CD4-positive, alpha-beta T cell treated with Interleukin-6 at 100 ng/mL for 8 hours (primary cell): ENCODE data around the gene TMEM63B.
"Not testable (repeated sequence)": the region's sequence is repeated elsewhere in the genome, so short reads cannot be mapped to it uniquely, and the experiment has no call there.

Experiments used
- DNase-seq: peaks from one replicate; pipeline ENCODE4 v3.0.0-alpha.2; 2020; ENCODE audit warnings: mixed read lengths, low spot score

Gene TMEM63B

DNA sequence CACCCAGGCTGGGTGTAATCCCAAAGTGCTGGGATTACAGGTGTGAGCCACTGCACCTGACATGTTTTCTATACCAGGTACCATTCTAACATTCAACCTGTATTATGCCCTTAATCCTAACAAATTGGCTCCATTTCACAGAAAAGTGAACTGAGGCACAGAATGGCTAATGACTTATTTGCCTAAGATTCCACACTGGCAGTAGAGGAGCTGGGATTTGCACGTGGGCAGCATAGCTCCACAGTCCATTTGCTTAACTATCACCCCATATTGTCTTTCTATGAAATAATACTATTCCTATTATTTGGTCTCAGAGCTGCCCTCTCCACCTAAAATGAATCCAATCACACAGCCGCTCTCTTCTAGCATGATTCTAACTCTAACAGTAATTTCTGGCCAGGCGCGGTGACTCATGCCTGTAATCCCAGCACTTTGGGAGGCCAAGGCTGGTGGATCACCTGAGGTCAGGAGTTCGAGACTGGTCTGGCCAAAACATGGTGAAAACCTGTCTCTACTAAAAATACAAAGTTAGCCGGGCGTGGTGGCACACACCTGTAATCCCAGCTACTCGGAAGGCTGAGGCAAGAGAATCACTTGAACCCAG, 66.1 kb downstream of the TMEM63B start:
- no peak for DNase-seq

DNA sequence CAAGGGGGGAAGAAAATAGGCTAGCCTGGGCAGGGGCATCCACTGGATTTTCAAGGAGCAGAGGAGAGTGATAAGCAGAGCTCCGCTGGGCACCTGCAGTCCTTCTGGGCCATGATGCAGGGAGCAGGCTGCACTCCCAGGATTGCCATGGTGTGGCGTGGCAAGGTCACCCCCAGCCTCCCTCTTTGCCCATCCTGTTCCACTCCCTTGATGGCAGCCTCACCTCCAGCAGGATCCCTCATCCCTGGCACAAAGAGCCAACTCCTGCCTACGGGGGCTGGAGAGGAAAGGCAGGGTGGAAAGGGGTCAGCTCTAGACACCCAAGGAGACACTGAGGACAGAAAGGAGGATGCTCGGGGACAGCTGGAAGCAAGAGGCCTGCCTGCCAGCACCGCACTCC, 67.0 kb downstream of the TMEM63B start:
- DNase-seq, result no peak

DNA sequence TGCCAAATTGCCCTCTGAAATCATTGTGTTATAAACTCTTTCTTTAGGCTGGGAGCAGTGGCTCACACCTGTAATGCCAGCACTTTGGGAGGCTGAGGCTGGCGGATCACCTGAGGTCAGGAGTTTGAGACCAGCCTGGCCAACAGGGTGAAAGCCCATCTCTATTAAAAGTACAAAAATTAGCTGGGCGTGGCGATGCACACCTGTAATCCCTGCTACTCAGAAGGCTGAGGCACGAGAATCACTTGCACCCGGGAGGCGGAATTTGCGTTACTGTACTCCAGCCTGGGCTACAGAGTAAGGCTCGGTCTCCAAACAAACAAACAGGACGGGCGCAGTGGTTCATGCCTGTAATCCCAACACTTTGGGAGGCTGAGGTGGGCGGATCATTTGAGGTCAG, 69.0 kb downstream of the TMEM63B start:
- not testable (repeated sequence) for DNase-seq

DNA sequence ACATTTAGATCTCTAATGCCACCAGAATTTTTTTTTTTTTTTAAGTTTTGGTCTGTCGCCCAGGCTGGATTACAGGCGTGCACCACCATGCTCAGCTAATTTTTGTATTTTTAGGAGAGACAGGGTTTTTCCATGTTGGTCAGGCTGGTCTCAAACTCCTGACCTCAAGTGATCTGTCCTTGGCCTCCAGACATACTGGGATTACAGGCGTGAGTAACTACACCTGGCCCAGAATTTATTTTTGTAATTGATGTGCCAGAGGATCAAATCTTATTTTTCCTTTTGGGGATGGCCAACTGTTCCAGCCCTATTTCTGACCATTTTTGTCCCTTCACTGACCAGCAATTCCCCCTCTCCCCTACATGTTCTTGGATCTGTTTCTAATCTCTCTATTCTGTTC, 71.3 kb downstream of the TMEM63B start:
- DNase-seq, result no peak

DNA sequence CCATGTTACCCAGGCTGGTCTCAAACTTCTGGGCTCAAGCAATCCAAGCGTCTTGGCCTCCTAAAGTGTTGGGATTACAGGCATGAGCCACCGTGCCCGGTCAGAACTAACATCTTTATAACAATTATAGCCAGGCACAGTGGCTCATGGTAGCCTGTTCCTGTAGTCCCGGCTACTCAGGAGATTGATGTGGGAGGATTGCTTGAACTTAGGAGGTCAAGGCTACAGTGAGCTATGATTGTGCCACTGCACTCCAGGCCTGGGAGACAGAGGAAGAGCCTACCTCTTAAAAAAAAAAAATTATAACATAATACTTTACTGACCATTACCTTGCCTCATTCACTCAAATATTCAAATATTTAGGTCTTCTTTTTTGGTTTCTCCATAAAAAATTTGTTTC, 72.5 kb downstream of the TMEM63B start:
- DNase-seq, result no peak

DNA sequence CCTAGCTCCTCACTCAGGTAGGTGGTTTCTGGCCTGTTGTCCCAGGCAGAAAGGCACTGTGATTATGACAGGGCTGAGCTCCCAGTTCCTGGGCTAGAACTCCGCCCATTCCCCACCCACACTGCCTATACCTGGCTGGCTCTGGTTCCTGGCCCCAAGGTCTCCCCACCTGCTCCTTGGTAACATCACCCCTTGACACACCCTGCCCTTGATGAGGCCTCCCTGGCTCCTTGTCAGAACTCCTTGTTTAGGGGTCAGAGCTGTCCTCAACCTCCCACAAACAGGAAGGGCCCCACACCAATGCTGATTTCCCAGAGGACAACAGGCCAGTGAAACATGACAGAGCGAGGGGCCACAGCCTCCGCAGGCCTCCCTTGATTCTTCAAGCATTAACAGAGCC, 73.8 kb downstream of the TMEM63B start:
- DNase-seq, result no peak

DNA sequence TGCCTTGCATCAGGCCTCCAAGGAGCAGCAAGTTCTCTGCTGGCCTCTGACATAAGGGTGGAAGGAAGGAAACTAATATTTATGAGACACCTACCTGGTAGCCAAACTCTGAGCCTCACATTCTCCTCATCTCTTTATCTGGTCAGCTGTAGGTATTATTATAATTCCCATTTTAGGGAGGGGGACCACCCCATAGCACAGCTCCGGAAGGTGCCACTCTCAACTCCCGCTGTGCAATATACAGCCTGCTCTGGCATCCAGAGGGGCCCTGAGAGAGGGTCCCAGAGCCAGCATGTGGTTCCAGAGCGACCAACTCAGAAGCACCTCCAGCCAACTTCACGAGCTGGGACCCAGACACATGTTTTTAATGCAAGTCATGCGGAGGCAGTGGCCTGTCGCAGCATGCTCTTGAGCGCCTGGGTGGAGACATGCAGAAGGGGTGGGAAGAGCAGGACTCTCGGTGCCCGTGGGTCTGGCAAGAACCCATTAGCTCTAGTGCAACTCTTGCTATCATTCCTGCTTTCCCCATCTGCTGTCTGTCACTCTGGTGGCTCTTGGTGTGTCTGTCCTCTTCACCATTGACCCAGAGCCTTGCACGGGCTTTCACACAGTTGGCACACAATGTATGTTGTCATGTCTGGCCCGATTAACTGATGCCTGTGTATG, 74.4 kb downstream of the TMEM63B start:
- DNase-seq, result no peak

DNA sequence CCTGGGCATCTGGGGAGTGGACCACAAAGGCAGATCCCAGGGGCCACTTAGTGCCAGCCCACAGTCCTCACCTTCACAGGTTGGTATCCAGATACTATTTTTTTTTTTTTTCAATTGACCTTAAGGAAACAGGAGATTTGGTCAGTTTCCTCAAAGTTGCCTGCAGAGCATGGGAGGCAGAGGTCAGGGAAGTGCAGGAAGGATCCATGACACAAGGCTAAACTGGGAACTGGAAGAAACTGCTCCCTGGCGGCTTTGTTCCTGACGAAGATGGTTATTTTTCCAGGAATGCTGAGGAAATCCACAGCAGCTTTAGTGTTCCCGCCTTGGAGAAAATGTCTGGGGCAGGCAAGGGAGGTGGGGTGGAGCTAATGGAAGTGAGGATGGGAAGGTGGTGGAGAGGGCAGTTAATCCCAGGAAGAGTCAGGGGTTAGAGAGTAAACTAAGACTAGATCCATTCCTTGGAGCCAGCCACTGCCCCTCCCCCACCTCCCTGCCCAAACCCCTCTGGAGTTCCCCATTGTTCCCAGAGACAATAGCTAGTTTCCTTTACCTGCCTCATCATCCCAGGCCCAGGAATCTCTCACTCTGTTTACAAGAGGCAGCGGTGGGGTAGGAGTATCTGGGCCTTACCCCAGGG, 75.1 kb downstream of the TMEM63B start:
- DNase-seq, result no peak

DNA sequence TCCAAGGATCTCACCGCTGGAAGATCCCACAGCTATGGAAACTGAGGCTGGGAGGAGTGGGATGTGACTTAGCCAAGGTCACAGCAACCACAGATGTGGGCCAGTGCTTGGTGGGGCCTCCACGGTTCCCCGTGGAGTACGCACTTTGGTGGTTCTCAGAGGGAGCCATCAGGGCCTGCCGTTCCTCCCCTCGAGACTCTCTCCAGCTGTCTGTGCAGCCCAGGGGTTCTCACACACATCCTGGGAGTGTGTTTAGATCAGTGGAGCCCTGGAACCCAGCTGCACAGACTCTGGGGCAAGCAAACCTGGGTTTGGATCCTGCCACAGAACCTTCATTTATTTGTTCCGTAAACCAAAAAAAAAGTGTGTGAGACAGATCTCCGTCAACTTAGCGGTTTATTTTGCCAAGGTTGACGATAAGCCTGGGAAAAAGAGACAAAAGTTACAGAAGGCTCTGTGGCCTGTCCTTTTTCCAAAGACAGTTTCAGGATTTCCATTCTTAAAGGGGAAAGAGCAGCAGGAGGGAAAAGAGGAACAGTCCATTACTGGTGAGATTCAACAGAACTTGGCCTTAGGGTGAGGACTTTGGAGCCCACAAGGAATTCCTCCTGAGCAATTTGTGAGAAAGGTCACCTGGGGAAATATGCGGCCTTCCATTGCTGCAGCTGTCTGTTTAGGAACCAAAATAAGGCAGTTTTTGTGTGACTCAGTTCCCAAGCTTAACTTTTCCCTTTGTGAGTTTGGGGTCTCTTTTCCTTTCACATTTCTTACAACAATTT, 75.8 kb downstream of the TMEM63B start:
- no peak for DNase-seq

DNA sequence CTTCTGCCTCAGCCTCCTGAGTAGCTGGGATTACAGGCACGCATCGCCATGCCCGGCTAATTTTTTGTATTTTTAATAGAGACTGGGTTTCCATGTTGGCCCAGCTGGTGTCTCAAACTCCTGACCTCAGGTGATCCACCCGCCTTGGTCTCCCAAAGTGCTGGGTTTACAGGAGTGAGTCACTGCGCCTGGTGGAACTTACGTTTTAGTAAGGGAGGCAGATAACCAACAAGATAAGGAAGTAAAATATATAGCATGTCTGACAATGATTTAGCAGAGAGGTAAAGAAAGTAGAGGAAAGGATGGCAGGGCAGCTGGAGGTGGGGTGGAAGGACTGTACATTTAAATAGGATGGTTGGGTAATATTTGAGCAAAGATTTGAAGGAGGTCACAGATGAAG, 76.6 kb downstream of the TMEM63B start:
- no peak for DNase-seq
